Measurements from ENCODE around the gene IGLL5. TPM values are rescaled to one million over a fixed set of nuclear protein-coding genes. Genes with fewer than 3 reads are reported as not detected.

Gene IGLL5
- total RNA-seq, 1 donor from 2014 or later: not detected

GRCh38 chr22:22858559-22858937, 29.1 kb upstream of the IGLL5 start:
- DNase-seq (ENCODE audit: low read depth): no peak

DNA sequence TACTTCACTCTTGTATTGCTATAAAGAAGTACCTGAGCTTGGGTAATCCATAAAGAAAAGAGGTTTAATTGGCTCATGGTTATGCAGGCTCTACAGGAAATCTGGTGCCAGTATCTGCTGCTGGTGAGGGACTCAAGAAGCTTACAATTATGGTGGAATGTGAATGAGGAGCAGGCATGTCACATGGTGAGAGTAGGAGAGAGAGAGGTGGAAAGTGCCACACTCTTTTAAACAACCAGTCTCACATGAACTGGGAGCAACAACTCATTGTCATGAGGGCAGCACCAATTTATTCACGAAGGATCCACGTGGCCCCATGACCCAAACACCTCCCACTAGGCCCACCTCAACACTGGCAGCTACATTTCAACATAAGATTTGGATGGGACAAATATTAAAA, 24.6 kb upstream of the IGLL5 start:
- DNase-seq (ENCODE audit: low read depth): no peak

DNA sequence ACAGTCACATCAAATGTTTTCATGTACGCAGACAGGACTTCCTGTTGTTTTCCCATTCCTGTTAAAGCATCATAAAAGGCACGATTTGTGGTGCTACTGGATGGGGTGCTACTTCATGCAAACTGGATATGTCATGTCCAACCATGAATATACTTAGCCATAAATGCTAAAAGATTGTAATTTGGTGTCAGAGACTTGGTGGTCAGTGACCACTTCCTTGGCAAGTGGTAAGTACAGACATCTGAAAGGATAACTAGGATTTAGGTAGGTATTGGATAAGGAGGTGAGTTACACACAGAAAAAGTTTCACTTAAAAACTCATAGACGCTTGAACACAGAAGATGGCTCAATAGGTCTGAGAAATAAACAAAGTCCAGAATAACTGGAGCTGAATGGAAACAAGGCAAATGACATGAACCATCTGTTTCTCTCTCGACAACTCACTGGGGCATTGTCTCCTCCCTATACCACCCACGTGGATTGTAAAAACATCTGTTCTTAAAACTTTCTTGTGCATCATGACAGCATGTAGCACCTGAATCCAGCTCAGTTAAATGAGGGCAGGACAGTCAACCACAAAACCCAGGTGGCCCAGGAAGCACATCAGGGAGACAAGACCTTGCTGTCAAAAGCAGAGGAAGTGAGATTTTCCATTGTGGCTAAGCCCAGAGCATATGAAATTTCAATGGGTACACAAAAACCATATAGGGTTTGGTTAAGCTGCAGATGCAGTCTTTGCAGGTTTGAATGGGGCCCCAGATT, 22.1 kb upstream of the IGLL5 start:
- no peak for DNase-seq (ENCODE audit: low read depth)

DNA sequence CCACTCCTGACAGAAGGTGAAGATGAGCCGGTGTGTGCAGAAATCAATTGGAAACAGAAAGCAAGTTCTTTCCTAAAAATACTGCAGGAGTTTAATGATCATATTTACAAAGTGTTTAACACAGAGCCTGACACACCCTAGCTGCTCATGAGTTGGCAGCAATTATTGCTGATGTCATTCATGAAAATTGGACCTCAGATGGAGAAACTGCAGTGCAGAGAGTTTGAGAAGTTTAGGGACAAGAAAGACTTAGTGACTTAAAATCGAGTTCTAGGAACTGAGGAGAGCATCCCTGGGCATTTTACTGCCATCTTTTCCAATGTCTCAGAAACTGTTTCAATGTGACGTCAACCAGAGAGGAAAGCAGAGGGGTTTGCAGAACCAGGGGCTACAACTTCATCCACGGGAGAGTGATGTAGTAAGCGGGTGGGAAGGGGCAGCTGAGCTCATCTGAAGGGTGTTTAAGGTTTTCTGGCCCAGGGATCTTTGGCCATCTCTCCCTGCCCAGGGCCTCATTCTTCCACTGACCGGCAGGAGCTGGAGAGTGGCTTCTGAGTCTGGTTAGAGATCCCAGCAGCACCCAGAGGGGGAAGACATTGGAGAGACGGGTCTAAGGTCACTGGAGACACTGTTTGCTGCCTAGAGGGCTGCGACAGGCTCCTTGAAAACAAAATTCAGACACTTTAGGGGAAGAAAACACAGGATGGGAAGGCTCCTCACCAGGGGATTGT, 21.1 kb upstream of the IGLL5 start:
- DNase-seq (ENCODE audit: low read depth): no peak

- DNase-seq (ENCODE audit: low read depth): no peak
These were observed 19.5 kb upstream of the IGLL5 start for GRCh38 chr22:22867996-22868715.

- DNase-seq (ENCODE audit: low read depth): no peak
These were observed 16.8 kb upstream of the IGLL5 start for GRCh38 chr22:22870577-22871404.

DNA sequence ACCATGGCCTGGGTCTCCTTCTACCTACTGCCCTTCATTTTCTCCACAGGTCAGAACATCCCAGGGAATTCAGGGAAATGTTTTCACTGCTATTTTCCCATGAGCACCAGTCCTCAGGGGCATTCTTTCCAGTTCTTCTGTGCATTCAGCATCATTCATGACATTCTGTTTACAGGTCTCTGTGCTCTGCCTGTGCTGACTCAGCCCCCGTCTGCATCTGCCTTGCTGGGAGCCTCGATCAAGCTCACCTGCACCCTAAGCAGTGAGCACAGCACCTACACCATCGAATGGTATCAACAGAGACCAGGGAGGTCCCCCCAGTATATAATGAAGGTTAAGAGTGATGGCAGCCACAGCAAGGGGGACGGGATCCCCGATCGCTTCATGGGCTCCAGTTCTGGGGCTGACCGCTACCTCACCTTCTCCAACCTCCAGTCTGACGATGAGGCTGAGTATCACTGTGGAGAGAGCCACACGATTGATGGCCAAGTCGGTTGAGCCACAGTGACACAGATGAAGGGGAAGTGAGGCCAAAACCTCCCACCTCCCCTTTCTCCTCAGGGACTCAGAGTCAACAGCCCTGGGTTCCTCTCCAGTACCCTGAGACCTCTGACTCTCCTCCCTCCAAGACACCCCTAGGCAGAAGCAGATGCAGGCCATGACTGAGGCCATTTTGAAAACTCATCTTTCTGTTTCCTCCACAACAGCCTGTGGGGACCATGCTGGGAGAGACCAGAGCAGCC, 15.9 kb upstream of the IGLL5 start:
- no peak for DNase-seq (ENCODE audit: low read depth)

DNA sequence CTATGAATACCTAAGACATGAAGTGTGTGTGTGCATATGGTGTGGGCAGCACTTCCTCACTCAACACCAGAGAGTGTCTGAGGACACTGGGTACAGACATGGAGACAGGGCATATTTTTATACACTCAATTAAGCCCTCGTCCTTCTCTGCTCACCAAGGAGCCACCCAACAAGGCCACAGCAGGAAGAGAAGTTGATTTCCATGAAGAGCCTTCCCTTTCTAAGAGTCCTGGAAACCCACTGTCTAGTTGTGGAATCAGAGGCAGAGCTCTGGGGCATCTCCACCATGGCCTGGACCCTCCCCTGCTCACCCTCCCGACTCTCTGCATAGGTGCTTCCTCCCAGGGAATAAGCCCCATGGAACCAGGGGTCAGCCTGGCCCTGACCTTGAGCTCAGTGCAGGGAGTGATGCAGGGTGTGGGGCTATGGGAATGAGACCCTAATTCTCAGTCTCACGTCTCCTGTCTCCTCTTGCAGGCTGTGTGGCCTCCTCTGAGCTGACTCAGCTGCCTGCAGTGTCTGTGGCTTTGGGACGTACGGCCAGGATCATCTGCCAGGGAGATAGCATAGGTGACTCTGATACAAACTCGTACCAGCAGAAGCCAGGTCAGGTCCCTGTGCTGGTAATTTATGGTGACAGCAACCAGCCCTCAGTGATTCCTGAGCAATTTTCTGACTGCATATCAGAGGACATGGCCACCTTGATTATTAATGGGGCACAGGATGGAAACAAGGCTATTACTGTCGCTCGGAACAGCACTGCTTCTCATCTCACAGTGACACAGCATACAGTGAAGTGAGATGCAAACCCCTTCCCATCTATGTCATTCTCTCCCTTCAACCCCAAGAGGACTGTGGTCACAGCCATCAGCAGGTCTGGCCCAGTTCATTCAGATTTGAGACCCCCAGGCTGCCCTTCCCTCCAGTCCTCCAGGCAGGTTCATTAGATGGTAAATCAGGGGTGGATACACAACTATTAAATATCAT, 14.6 kb upstream of the IGLL5 start:
- DNase-seq (ENCODE audit: low read depth): no peak

GRCh38 chr22:22877523-22878210, 9.9 kb upstream of the IGLL5 start:
- peak; percentile 53 for DNase-seq (ENCODE audit: low read depth)

- DNase-seq (ENCODE audit: low read depth): no peak
These were observed 9.4 kb upstream of the IGLL5 start for GRCh38 chr22:22878211-22878570.

DNA sequence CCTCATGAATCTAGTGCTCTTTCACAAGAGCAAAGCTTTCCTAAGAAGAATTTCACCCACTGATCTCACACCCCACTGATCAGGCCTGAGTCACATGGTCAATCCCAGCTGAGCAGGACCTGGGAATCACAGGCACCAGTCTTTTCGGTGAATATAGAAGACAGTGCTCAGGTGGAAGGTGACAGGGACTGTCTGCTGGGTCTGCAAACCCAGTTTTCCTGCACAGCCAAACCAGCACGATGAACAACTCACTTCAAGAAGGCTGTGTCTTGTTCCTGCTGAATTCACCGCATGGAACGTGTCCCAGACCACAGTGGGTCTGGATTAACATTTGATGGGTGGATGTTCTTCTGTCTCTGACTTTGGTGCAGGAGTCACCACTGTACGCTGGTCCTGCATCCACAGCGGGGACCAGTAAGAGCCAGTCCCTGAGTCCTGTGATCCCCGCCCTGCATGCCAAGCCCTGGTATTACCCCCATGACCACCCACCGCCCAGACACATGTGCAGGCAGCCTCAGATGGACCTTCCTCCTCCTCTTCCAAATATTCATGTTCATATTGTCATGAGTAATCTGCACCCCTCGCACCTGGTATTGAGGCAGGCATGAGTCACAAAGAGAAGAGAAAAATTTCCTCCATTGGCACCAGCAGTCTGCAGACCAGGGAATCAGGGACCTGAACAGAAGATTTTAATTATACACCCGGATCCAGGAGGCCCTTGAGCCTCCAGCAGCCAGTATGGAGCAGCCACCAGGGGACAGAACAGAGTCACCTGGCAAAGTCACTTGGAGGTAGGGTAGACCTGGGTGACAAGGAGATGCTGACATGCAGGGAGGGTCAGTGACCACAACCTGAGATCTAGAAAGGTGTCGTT, 8.6 kb upstream of the IGLL5 start:
- DNase-seq (ENCODE audit: low read depth): no peak

DNA sequence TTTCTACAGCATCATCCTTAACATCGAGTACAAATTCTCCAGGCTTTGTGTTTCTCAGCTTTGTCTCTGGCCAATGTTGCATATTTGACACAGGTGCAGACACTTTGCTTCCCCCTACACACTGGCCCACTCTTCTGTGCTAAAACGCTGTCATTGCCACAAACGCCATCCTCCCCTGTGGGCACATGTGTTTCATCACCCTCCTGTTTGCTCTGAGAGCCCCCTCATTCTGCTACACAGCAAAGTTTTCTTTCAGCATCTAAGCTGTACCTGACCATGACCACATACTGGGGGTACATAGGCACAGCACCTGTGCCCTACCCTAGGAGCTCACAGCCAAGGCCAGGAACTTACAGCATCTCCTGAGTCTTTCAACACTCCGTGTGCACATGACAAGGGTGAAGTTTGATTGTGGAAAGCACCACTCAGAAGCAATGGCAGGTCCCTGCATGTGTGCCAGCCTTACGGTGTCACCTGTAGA, 7.9 kb upstream of the IGLL5 start:
- DNase-seq (ENCODE audit: low read depth): no peak

GRCh38 chr22:22880645-22881044, 7.0 kb upstream of the IGLL5 start:
- DNase-seq (ENCODE audit: low read depth): no peak

- DNase-seq (ENCODE audit: low read depth): no peak
These were observed 6.3 kb upstream of the IGLL5 start for GRCh38 chr22:22881116-22882000.

DNA sequence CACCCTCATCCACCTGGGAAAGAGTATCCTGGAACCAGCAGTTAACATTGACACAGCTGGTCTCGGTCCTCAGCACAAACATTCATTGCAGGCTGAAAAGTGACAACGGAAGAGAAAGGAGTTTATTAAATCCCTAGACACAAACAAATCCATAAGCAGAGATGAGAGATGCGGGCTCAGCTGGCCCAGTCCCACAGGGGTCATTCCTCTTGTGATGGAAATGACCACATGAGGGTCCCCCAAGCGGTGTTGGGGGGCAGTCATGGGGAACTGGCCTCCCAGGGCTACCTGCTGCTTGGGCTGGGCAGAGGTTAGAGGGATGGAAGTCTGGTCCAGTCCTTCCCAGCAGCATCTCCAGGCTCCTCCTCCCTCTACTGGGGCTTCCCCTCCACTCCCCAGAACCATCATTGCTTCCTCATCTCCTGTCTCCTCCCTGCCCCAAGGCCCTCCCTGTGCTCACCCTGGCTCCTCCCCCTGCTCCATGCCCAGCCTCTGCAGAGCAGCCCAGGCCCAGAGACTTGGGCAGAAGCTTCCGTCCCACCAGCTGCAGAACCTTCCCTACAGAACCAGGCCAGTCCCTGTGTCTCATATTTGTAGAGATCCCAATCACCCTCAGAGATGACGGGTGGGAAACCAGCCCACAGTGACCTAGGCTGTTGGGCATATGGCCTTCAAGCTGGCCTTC, 5.4 kb upstream of the IGLL5 start:
- DNase-seq (ENCODE audit: low read depth): no peak

GRCh38 chr22:22883090-22883727, 4.4 kb upstream of the IGLL5 start:
- no peak for DNase-seq (ENCODE audit: low read depth)
